Measurements from ENCODE around the gene ATP11A. TPM values are rescaled to one million over a fixed set of nuclear protein-coding genes. Genes with fewer than 3 reads are reported as not detected.

The ATP11A gene
- total and polyA plus RNA-seq, 2 experiments from 2014 or later, result 12.3 to 52.6 TPM

DNA sequence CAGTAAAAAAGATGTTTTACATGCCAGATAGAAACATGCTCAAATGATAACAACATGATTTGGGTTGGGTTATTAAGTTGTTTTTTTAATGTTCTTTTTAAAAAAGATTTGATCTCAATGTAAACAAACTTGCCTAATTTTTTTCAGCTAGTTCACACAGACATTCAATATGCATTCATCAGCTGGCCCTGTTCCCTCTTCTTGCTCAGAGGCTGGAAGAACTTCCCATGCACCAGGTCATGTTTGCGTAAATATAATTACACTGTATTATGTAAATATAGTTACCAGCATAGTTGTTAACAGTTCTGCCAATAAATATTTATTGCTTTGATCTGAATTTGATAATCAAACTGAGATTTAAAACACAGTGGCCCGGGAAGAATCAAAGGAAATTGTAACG, 70.6 kb downstream of the ATP11A start (continued):
- TF ChIP-seq, protein P1, sequence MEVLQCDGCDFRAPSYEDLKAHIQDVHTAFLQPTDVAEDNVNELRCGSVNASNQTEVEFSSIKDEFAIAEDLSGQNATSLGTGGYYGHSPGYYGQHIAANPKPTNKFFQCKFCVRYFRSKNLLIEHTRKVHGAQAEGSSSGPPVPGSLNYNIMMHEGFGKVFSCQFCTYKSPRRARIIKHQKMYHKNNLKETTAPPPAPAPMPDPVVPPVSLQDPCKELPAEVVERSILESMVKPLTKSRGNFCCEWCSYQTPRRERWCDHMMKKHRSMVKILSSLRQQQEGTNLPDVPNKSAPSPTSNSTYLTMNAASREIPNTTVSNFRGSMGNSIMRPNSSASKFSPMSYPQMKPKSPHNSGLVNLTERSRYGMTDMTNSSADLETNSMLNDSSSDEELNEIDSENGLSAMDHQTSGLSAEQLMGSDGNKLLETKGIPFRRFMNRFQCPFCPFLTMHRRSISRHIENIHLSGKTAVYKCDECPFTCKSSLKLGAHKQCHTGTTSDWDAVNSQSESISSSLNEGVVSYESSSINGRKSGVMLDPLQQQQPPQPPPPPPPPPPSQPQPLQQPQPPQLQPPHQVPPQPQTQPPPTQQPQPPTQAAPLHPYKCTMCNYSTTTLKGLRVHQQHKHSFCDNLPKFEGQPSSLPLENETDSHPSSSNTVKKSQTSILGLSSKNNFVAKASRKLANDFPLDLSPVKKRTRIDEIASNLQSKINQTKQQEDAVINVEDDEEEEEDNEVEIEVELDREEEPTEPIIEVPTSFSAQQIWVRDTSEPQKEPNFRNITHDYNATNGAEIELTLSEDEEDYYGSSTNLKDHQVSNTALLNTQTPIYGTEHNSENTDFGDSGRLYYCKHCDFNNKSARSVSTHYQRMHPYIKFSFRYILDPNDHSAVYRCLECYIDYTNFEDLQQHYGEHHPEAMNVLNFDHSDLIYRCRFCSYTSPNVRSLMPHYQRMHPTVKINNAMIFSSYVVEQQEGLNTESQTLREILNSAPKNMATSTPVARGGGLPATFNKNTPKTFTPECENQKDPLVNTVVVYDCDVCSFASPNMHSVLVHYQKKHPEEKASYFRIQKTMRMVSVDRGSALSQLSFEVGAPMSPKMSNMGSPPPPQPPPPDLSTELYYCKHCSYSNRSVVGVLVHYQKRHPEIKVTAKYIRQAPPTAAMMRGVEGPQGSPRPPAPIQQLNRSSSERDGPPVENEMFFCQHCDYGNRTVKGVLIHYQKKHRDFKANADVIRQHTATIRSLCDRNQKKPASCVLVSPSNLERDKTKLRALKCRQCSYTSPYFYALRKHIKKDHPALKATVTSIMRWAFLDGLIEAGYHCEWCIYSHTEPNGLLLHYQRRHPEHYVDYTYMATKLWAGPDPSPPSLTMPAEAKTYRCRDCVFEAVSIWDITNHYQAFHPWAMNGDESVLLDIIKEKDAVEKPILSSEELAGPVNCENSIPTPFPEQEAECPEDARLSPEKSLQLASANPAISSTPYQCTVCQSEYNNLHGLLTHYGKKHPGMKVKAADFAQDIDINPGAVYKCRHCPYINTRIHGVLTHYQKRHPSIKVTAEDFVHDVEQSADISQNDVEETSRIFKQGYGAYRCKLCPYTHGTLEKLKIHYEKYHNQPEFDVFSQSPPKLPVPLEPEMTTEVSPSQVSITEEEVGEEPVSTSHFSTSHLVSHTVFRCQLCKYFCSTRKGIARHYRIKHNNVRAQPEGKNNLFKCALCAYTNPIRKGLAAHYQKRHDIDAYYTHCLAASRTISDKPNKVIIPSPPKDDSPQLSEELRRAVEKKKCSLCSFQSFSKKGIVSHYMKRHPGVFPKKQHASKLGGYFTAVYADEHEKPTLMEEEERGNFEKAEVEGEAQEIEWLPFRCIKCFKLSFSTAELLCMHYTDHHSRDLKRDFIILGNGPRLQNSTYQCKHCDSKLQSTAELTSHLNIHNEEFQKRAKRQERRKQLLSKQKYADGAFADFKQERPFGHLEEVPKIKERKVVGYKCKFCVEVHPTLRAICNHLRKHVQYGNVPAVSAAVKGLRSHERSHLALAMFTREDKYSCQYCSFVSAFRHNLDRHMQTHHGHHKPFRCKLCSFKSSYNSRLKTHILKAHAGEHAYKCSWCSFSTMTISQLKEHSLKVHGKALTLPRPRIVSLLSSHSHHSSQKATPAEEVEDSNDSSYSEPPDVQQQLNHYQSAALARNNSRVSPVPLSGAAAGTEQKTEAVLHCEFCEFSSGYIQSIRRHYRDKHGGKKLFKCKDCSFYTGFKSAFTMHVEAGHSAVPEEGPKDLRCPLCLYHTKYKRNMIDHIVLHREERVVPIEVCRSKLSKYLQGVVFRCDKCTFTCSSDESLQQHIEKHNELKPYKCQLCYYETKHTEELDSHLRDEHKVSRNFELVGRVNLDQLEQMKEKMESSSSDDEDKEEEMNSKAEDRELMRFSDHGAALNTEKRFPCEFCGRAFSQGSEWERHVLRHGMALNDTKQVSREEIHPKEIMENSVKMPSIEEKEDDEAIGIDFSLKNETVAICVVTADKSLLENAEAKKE (CRISPR knock-in tag; IDR thresholded peaks at IDR 0.05), result no peak
- TF ChIP-seq, protein P2, sequence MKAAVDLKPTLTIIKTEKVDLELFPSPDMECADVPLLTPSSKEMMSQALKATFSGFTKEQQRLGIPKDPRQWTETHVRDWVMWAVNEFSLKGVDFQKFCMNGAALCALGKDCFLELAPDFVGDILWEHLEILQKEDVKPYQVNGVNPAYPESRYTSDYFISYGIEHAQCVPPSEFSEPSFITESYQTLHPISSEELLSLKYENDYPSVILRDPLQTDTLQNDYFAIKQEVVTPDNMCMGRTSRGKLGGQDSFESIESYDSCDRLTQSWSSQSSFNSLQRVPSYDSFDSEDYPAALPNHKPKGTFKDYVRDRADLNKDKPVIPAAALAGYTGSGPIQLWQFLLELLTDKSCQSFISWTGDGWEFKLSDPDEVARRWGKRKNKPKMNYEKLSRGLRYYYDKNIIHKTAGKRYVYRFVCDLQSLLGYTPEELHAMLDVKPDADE (IDR thresholded peaks at IDR 0.05), result no peak
- TF ChIP-seq STAT1 (IDR thresholded peaks at IDR 0.05; ENCODE audit: unreplicated experiment) (no peak), POLR2AphosphoS5 (IDR thresholded peaks at IDR 0.05; ENCODE audit: low read depth) (no peak), ZNF331 (CRISPR knock-in tag; IDR thresholded peaks at IDR 0.05; ENCODE audit: low read depth) (no peak), NANOG (IDR thresholded peaks at IDR 0.05; ENCODE audit: borderline replicate concordance) (no peak), ZNF114 (CRISPR knock-in tag; IDR thresholded peaks at IDR 0.05) (no peak)
- TF ChIP-seq, protein P3, sequence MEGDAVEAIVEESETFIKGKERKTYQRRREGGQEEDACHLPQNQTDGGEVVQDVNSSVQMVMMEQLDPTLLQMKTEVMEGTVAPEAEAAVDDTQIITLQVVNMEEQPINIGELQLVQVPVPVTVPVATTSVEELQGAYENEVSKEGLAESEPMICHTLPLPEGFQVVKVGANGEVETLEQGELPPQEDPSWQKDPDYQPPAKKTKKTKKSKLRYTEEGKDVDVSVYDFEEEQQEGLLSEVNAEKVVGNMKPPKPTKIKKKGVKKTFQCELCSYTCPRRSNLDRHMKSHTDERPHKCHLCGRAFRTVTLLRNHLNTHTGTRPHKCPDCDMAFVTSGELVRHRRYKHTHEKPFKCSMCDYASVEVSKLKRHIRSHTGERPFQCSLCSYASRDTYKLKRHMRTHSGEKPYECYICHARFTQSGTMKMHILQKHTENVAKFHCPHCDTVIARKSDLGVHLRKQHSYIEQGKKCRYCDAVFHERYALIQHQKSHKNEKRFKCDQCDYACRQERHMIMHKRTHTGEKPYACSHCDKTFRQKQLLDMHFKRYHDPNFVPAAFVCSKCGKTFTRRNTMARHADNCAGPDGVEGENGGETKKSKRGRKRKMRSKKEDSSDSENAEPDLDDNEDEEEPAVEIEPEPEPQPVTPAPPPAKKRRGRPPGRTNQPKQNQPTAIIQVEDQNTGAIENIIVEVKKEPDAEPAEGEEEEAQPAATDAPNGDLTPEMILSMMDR (conservative IDR thresholded peaks at IDR 0.05; ENCODE audit: low read depth in 2 of 2), result no peak

Data from GM23338 (cell line).